HepG2 (cell line): ENCODE results near the gene SLC16A3. TPM values are rescaled to one million over a fixed set of nuclear protein-coding genes. Genes with fewer than 3 reads are reported as not detected.

Experiments used
- EP300 ChIP-seq, 3 experiments: sonication (generic) in 1 of 3; formaldehyde crosslinking in 1 of 3; IDR thresholded peaks; 2 replicates each; pipeline versions ENCODE4 v1.5.1 to v1.6.1; 2011 to 2020; ENCODE audit warnings: low read depth in 2 of 3, low read length in 2 of 3, borderline replicate concordance in 1 of 3, improper control_type of control experiment in 1 of 3, mild to moderate bottlenecking in 1 of 3, missing genetic modification reagents in 1 of 3, moderate library complexity in 1 of 3
- FOXJ3 ChIP-seq: sonication (generic); formaldehyde crosslinking; IDR thresholded peaks from 2 replicates; pipeline ENCODE4 v1.4.0; 2020; ENCODE audit warnings: missing genetic modification reagents, mild to moderate bottlenecking, borderline replicate concordance
- HES4 ChIP-seq: sonication (generic); formaldehyde crosslinking; IDR thresholded peaks from 2 replicates; pipeline ENCODE4 v1.9.0; 2021; ENCODE audit warnings: mild to moderate bottlenecking, missing genetic modification reagents, borderline replicate concordance
- JUN ChIP-seq: sonication (generic); formaldehyde crosslinking; IDR thresholded peaks from 2 replicates; pipeline ENCODE4 v1.4.0; 2020; ENCODE audit warnings: mild to moderate bottlenecking, missing genetic modification reagents
- KMT2A ChIP-seq: sonication (generic); formaldehyde crosslinking; IDR thresholded peaks from 2 replicates; pipeline ENCODE4 v1.4.0; 2020; ENCODE audit warnings: missing genetic modification reagents
- LCORL ChIP-seq, 2 experiments: fragments of 450-650 bp in 1 of 2; sonication (generic) in 1 of 2; formaldehyde crosslinking in 1 of 2; IDR thresholded peaks; 2 replicates each; pipeline versions ENCODE4 v1.5.0 to v1.6.1; 2017 to 2020; ENCODE audit warnings: antibody characterized with exemption in 1 of 2, missing genetic modification reagents in 1 of 2
- MBNL3 ChIP-seq: fragments of 250-450 bp; sonication (Bioruptor Pico); conservative IDR thresholded peaks from 2 replicates; pipeline ENCODE4 v1.8.0; 2022; ENCODE audit warnings: mild to moderate bottlenecking, inconsistent platforms
- MEIS1 ChIP-seq: sonication (generic); formaldehyde crosslinking; IDR thresholded peaks from 2 replicates; pipeline ENCODE4 v1.9.0; 2021; ENCODE audit warnings: mild to moderate bottlenecking, missing genetic modification reagents, moderate library complexity, borderline replicate concordance
- MTF1 ChIP-seq: sonication (generic); formaldehyde crosslinking; IDR thresholded peaks from 2 replicates; pipeline ENCODE4 v1.5.0; 2020; ENCODE audit warnings: missing genetic modification reagents
- NFE2L1 ChIP-seq: sonication (generic); formaldehyde crosslinking; IDR thresholded peaks from 2 replicates; pipeline ENCODE4 v1.4.0; 2020; ENCODE audit warnings: missing genetic modification reagents, mild to moderate bottlenecking, borderline replicate concordance
- NKX3-1 ChIP-seq: sonication (generic); formaldehyde crosslinking; IDR thresholded peaks from 2 replicates; pipeline ENCODE4 v1.5.0; 2020; ENCODE audit warnings: missing genetic modification reagents
- SIN3B ChIP-seq: fragments of 150-350 bp; IDR thresholded peaks from 2 replicates; pipeline ENCODE4 v1.6.1; 2014; ENCODE audit warnings: low read length
- SPEN ChIP-seq: sonication (generic); formaldehyde crosslinking; IDR thresholded peaks from 2 replicates; pipeline ENCODE4 v1.5.1; 2020; ENCODE audit warnings: low read depth, mild to moderate bottlenecking, missing genetic modification reagents
- SRSF4 ChIP-seq: fragments of 200-400 bp; formaldehyde crosslinking; IDR thresholded peaks from one replicate; pipeline ENCODE4 v1.6.1; 2018; ENCODE audit warnings: mild to moderate bottlenecking, low read depth, low read length, moderate library complexity; ENCODE audit not compliant: poor library complexity, severe bottlenecking
- TCF7L2 ChIP-seq: IDR thresholded peaks from 2 replicates; pipeline ENCODE4 v1.6.1; 2011; ENCODE audit warnings: mild to moderate bottlenecking, low read depth, low read length, moderate library complexity
- TFDP1 ChIP-seq: IDR thresholded peaks from 2 replicates; pipeline ENCODE4 v1.6.1; 2016; ENCODE audit warnings: missing compliant biosample characterization, missing genetic modification reagents, borderline replicate concordance
- ZKSCAN1 ChIP-seq: fragments of 150-350 bp; IDR thresholded peaks from 2 replicates; pipeline ENCODE4 v1.6.1; 2014; ENCODE audit warnings: low read length
- ZMAT3 ChIP-seq: sonication (generic); formaldehyde crosslinking; conservative IDR thresholded peaks from 2 replicates; pipeline ENCODE4 v1.7.0; 2021; ENCODE audit warnings: missing genetic modification reagents
- ZNF143 ChIP-seq: sonication (generic); formaldehyde crosslinking; IDR thresholded peaks from 2 replicates; pipeline ENCODE4 v1.4.0; 2020; ENCODE audit warnings: missing genetic modification reagents
- ZNF230 ChIP-seq: sonication (generic); formaldehyde crosslinking; IDR thresholded peaks from 2 replicates; pipeline ENCODE4 v1.4.0; 2020; ENCODE audit warnings: mild to moderate bottlenecking, missing genetic modification reagents
- ZNF3 ChIP-seq: IDR thresholded peaks from 2 replicates; pipeline ENCODE4 v1.7.0; 2017; ENCODE audit warnings: inconsistent platforms
- ZNF350 ChIP-seq: sonication (generic); formaldehyde crosslinking; IDR thresholded peaks from 2 replicates; pipeline ENCODE4 v1.4.0; 2020; ENCODE audit warnings: mild to moderate bottlenecking, low read depth, missing genetic modification reagents, borderline replicate concordance
- ZNF382 ChIP-seq: sonication (generic); formaldehyde crosslinking; IDR thresholded peaks from 2 replicates; pipeline ENCODE4 v1.5.0; 2020; ENCODE audit warnings: missing genetic modification reagents, mild to moderate bottlenecking, borderline replicate concordance
- ZNF878 ChIP-seq: sonication (generic); formaldehyde crosslinking; IDR thresholded peaks from 2 replicates; pipeline ENCODE4 v1.8.1; 2023; ENCODE audit warnings: mild to moderate bottlenecking, missing genetic modification reagents, moderate library complexity
- polyA plus RNA-seq, 8 experiments: library from polyadenylated mRNA; depleted of rRNA in 3 of 8; stranded (reverse) in 7 of 8; unstranded in 1 of 8; fragments of >200 nt; fragmentation: Illumina TruSeq in 4 of 8; extraction: Trizol in 4 of 8; gene quantifications; 2 replicates each; pipeline versions ENCODE4 v1.2.1 to v1.2.3, GENCODE V29; 2011 to 2016; ENCODE audit warnings: low read depth in 4 of 8, missing spikeins in 1 of 8, mixed read lengths in 1 of 8; ENCODE audit not compliant: insufficient read depth in 1 of 8
- total RNA-seq, 5 experiments: library from RNA; depleted of rRNA; stranded (reverse); fragments of >200 nt; fragmentation: Illumina TruSeq; extraction: Trizol; gene quantifications; 2 replicates each; pipeline ENCODE4 v1.2.3, GENCODE V29; 2016; ENCODE audit warnings: low read depth in 1 of 5
- TF ChIP-seq, protein P1 (sequence below): sonication (generic); formaldehyde crosslinking; IDR thresholded peaks from 2 replicates; pipeline ENCODE4 v1.5.0; 2020; ENCODE audit warnings: mild to moderate bottlenecking, missing genetic modification reagents, borderline replicate concordance

The SLC16A3 gene
- total and polyA plus RNA-seq, 2 of the 13 experiments (the other 11 are each of a cell fraction or from before 2014, with no cell fraction given) = 242 to 349 TPM

- no peak for TF ChIP-seq SRSF4
- TF ChIP-seq, protein P1, sequence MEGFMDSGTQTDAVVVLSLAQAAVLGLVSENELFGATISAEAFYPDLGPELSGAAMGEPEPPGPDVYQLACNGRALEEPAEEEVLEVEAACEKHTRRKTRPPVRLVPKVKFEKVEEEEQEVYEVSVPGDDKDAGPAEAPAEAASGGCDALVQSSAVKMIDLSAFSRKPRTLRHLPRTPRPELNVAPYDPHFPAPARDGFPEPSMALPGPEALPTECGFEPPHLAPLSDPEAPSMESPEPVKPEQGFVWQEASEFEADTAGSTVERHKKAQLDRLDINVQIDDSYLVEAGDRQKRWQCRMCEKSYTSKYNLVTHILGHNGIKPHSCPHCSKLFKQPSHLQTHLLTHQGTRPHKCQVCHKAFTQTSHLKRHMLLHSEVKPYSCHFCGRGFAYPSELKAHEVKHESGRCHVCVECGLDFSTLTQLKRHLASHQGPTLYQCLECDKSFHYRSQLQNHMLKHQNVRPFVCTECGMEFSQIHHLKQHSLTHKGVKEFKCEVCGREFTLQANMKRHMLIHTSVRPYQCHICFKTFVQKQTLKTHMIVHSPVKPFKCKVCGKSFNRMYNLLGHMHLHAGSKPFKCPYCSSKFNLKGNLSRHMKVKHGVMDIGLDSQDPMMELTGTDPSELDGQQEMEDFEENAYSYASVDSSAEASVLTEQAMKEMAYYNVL = peak; percentile 84; the same call in 1 of the 2 replicates
- TF ChIP-seq HES4 (CRISPR knock-in tag) = peak; percentile 63; the same call in 1 of the 2 replicates
- TF ChIP-seq MTF1 = no peak
- no peak for TF ChIP-seq TCF7L2
- peak; percentile 59 for TF ChIP-seq FOXJ3
- TF ChIP-seq MBNL3 (CRISPR knock-in tag) = no peak
- TF ChIP-seq NKX3-1 (CRISPR knock-in tag) = no peak
- TF ChIP-seq ZKSCAN1 = no peak
- TF ChIP-seq NFE2L1 (CRISPR knock-in tag) = peak; percentile 56; the same call in 1 of the 2 replicates
- no peak for TF ChIP-seq ZNF382
- peak; percentile 81 to 88 for TF ChIP-seq EP300 (IDR thresholded peaks at IDR 0.05; ENCODE audit: low read depth in 2 of 2, low read length in 2 of 2)
- peak; percentile 90; the same call in 1 of the 2 replicates for TF ChIP-seq EP300 (CRISPR knock-in tag; IDR thresholded peaks at IDR 0.05; ENCODE audit: borderline replicate concordance)
- TF ChIP-seq ZNF350 (CRISPR knock-in tag) = peak; percentile 99
- peak; percentile 96; the same call in 1 of the 2 replicates for TF ChIP-seq ZMAT3
- peak; percentile 60; the same call in 1 of the 2 replicates for TF ChIP-seq KMT2A (CRISPR knock-in tag)
- TF ChIP-seq ZNF143 (CRISPR knock-in tag) = peak; percentile 16; the same call in 1 of the 2 replicates
- TF ChIP-seq SIN3B = no peak
- TF ChIP-seq TFDP1 (CRISPR knock-in tag) = peak; percentile 78; the same call in 1 of the 2 replicates
- peak; percentile 47 for TF ChIP-seq MEIS1
- peak; percentile 98 for TF ChIP-seq ZNF878 (CRISPR knock-in tag)
- TF ChIP-seq LCORL (IDR thresholded peaks at IDR 0.05) = no peak
- TF ChIP-seq LCORL (CRISPR knock-in tag; IDR thresholded peaks at IDR 0.05) = peak; percentile 97
- peak; percentile 99 for TF ChIP-seq SPEN (CRISPR knock-in tag)
- TF ChIP-seq JUN (CRISPR knock-in tag) = peak; percentile 92
- TF ChIP-seq ZNF230 (CRISPR knock-in tag) = peak; percentile 39; the same call in 1 of the 2 replicates
- peak; percentile 41; the same call in 1 of the 2 replicates for TF ChIP-seq ZNF3 (CRISPR knock-in tag)
These were observed 59.3 kb downstream of the SLC16A3 start (continued) for GRCh38 chr17:82287868-82288801.
